PC-9 (cell line): ENCODE measurements around the gene KIF7.

Experiments used
- EZH2 ChIP-seq: fragments of 200-600 bp; sonication (generic); IDR thresholded peaks from 2 replicates; pipeline ENCODE4 v1.8.0; 2017; ENCODE audit warnings: antibody characterized with exemption, low read depth
- TF ChIP-seq, protein P1 (sequence below): fragments of 200-600 bp; sonication (generic); conservative IDR thresholded peaks from 2 replicates; pipeline ENCODE4 v1.6.1; 2017; ENCODE audit warnings: mixed run types, antibody characterized with exemption, mild to moderate bottlenecking, moderate library complexity

DNA sequence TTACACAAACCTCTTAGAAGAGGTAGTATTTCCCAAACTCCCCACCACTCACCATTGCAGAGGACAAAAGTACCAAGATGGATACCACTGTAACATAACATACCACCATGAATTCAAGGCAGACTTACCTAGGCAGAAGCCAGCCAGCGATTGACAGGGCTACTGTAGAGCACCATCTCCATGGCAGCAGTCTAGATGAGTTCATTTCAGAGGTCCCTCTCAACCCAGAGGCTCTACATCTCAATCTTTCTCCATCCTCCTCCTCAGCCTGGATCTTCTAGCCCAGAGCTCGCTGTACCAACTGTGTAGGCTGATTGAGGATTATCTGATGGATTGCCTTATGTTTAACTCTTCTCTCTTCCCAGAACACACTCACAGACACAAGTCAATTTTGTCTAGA is 25.9 kb upstream of the KIF7 start:
- TF ChIP-seq, protein P1, sequence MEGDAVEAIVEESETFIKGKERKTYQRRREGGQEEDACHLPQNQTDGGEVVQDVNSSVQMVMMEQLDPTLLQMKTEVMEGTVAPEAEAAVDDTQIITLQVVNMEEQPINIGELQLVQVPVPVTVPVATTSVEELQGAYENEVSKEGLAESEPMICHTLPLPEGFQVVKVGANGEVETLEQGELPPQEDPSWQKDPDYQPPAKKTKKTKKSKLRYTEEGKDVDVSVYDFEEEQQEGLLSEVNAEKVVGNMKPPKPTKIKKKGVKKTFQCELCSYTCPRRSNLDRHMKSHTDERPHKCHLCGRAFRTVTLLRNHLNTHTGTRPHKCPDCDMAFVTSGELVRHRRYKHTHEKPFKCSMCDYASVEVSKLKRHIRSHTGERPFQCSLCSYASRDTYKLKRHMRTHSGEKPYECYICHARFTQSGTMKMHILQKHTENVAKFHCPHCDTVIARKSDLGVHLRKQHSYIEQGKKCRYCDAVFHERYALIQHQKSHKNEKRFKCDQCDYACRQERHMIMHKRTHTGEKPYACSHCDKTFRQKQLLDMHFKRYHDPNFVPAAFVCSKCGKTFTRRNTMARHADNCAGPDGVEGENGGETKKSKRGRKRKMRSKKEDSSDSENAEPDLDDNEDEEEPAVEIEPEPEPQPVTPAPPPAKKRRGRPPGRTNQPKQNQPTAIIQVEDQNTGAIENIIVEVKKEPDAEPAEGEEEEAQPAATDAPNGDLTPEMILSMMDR, result no peak
- no peak for TF ChIP-seq EZH2
